ENCODE data around the gene SYTL3.

- TF ChIP-seq YY1 (IDR thresholded peaks at IDR 0.05; ENCODE audit: insufficient read depth, insufficient read length) (no peak), ZNF274 (IDR thresholded peaks at IDR 0.05; ENCODE audit: low read depth, low read length) (no peak)
Observed at GRCh38 chr6:158711264-158711663, 61.4 kb downstream of the SYTL3 start.

Data from NT2/D1 (cell line).